SW480 (cell line): ENCODE measurements around the gene RBM28.
A peak's percentile ranks its signal among the peaks of the same experiment; 100 is the strongest.
"Not testable (repeated sequence)": the region's sequence is repeated elsewhere in the genome, so short reads cannot be mapped to it uniquely, and the experiment has no call there.

ENCODE experiments used
- DNase-seq: peaks from one replicate; pipeline ENCODE4 v3.0.0-alpha.2; 2016; ENCODE audit warnings: low spot score

The RBM28 gene

GRCh38 chr7:128347647-128348097 is 4.0 kb upstream of the RBM28 start:
- peak; percentile 48 for DNase-seq

DNA sequence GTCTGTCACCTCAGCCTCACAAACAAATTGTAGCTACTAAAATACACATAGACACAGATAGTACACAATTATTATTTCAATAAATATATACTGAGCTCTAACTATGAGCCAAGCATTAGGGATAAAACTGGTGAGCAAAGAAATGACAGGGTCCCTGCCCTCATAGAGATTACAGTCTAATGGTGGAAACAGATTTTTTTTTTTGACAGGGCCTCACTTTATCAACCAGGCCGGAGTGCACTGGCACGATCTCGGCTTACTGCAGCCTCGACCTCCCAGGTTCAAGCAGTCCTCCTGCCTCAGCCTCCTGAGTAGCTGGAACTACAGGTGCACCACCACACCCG is 695 bp upstream of the RBM28 start:
- DNase-seq, result no peak

DNA sequence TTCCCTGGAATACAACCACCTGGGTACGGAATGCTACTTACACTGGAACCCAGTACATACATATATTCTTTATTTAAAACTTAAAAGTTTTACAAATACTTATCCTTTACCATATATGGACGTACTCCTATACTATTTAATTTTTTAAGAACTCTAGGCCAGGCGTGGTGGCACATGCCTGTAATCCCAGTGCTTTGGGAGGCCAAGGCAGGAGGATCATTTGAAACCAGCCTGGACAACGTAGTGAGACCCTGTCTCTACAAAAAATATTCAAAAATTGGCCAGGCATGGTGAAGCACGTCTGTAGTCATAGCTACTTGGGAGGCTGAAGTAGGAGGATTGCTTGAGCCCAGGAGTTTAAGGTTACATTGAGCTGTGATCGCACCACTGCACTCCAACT is 2.0 kb downstream of the RBM28 start:
- DNase-seq, result no peak

DNA sequence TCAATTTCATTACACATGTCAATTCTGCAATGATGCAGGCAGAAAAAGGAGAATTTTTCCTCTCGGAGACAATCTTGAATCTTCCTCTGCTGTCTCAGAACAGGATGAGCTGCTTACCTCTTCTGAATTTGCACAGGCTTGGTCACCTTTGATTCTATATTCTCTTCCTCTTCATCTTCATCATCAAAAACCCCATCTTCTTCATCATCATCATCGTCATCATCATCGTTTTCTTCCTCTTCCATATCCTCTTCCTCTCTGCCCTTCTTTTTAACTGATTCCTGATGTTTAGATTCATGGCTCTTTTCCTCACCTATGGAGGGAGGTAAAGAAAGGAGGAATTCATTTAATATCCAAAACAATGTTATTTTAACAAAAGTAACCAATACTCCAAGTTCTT is 8.0 kb downstream of the RBM28 start:
- no peak for DNase-seq

DNA sequence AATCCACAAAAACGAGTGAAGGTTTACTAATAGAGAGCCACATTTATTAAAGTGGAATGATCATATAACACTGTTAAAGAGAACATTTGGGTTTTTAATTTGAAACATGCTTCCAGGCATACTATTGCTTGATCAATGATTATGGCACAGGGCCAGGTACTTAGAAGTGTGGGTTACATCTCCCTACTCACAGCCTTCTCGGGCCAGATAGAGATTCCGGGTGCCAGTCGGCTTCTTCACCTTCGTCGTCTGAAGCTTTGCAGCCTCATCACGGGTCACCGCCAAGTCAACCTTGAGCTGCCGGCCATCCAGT is 19.4 kb downstream of the RBM28 start:
- DNase-seq, result no peak

DNA sequence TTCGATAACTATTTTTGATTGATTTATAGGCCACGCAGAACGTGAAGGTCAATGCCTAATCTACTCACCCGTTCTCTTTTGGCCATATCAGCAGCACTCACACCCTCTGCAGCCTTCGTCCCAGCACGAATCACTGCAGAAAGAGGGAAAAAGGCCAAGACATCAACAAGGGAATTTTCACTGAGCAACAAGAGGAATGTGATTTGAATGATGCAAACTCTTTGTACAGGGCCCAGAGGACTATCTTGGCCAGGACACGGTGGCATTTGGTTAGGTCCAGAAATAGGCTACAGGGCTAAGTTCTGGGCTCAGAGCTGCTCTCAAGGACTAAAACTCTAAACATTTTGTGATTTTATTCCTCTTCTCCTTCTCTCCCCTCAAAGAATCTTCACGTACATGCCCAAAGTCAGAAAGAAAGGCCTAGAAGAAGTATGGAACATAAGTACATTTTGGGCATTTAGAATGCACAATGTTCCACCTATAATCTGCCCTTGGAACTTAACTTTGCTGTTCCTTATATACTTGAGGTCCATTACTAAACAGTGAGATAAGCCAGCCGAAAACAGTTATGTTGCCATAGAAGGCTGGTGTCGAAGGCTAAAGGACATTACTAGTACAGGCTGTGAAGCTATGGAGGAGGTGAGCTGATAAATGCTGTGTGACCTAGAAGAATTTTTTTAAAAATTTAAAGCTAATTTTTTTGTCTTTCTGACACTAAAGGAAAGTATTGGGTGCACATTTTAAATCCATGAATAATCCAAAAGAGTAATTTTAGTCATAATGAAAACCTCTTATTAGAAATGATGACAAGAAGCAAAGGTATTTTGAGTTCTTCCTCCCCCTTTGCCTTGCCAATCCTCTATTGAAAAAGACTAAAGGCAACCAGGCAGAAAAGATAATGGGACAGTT is 20.0 kb downstream of the RBM28 start:
- no peak for DNase-seq

GRCh38 chr7:128323040-128323439 is 20.7 kb downstream of the RBM28 start:
- DNase-seq, result no peak

DNA sequence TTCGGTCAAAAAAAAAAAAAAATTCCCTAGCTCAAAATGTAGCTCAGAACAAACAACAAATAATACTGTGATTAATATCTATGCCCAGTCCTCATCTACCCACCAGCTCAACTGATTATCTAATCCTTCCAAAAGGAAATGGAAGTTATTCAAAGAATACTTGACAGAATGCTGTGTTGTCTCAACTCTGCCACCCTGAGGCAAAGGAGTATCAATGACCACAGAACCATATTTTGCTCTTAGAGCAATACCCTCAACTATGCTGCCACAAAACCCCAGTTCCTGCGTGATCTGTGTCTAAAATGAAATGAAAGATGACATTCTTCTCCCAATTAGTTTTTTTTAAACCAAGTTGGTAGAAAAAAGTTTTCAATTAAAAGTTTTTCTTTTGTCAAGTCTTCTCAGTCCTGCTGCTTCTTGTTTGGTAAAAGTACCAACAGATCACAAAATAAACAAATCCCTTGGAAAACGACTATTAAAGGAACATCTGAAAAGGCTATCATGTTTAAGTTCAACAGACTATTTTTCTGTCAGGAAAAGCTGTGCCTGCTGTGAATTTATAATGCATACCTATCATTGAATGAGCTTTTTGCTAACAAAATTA is 21.6 kb downstream of the RBM28 start:
- DNase-seq, result peak; percentile 31

- no peak for DNase-seq
Observed at GRCh38 chr7:128321044-128321422, 22.7 kb downstream of the RBM28 start.

DNA sequence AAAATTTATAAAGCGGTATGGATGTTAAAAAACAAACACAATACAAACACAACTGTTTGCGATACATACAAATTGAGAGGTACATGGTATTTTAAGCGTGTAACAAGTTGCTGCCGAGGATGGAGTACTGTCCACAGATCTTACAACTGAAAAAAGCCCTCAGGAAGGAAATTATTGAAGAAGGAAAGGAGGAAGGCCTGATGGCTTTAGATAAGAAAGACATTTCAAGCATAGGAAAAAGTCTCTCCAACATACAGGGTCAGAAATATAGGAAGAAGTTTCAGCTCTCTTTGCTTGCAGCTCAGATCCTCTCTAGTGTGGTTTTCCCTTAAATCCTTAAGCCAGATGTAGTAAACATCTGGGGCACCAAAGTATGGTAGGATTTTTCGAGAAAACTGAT is 25.0 kb downstream of the RBM28 start:
- no peak for DNase-seq

- DNase-seq, result no peak
Observed at GRCh38 chr7:128311013-128311412, 32.7 kb downstream of the RBM28 start.

- no peak for DNase-seq
Observed at GRCh38 chr7:128310499-128310898, 33.2 kb downstream of the RBM28 start.

DNA sequence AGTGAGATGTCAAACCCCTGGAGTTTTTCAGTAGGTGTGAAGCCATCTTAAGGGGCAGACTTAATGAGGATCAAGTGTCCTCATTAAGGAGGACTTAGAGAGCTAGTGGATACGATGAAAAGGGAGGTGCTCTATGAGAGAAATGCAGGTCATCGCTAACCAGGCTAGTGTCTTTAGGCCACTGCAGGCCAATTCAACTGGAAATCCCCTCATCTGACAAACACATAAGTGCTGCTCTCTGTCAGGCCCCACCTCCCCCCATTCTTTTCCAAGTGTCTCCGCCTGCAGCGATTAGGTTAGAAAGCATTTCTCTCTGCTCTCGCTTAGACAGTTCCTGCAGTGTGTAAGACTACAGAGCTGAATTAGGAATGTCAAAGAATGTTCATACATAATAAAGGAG is 33.7 kb downstream of the RBM28 start:
- no peak for DNase-seq

- DNase-seq, result no peak
Observed at GRCh38 chr7:128309124-128309523, 34.6 kb downstream of the RBM28 start.

DNA sequence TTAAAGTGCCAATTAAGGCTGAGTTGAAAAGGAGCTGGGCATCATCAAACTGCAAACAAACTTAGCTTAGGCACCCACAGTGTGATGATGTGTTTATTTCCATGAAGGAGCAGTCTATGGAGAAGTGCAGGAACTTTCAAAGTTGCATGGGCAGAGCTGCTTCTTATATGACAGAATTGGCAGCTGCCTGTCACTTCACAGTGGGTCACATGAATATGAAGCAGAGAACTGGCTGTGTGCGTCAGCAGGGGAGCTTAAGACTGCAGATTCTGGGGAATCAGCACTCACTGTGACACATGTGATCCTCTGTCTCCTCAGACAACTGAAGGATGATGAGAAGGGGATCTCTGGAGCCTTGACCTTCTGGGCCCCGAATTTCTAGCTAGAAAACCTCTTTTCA is 36.6 kb downstream of the RBM28 start:
- DNase-seq, result no peak

DNA sequence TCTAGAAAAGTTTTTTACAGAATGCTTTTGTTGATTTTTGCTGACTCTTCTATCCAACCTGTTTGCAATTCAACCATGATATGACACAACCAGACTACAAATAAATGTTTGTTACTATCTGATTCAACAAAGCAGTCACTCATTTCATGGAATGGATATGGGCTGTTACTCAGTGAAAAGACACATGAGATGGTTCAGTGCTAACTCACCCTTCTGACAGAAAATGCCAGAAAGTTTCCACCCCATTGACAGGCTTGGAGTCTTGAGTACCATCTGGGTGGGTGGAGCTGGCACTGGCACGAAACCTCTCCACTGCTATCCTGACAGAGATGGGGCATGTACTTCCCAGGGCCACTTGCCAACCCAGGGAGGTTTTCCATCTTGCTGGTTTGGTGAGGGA is 39.5 kb downstream of the RBM28 start:
- no peak for DNase-seq

DNA sequence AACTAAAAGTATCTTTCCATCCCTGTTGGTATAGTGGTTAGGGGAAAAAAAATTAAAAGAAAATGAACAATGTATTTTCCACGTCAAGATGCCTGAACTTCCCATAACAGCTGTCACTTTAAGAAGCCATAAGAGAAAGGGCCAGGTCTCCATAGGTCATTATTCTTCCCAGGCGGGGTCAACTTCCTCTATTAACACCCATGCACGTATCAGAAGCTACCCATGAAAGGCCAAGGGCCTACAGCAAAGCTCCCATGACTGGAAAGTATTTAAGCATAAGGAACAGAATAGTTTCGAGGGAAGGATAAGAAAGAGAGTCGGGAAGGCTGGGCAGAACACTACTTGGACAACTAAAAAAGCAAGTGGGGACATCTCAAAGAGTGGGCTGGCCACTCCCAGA is 40.1 kb downstream of the RBM28 start:
- DNase-seq, result no peak

- no peak for DNase-seq
Observed at GRCh38 chr7:128303133-128303532, 40.6 kb downstream of the RBM28 start.

DNA sequence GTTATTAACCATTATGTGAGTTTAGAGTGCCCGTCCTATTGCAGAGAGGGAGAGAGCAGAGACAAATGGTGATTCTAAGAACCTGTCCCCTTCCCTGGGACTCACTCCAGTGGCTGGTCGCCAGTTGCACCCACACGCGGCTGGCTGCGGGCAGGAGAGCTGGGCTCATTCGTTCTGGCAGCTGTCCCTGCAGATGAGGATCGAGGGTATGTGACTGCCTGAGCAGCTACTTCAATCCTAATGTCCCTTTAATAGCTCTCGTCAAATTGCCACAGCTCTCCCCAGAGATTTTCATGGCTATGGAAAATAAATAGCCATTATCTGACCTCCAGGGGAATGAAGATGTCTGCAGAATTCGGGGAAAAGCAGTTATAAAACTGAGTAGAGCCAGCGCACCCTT is 41.6 kb downstream of the RBM28 start:
- DNase-seq, result no peak

DNA sequence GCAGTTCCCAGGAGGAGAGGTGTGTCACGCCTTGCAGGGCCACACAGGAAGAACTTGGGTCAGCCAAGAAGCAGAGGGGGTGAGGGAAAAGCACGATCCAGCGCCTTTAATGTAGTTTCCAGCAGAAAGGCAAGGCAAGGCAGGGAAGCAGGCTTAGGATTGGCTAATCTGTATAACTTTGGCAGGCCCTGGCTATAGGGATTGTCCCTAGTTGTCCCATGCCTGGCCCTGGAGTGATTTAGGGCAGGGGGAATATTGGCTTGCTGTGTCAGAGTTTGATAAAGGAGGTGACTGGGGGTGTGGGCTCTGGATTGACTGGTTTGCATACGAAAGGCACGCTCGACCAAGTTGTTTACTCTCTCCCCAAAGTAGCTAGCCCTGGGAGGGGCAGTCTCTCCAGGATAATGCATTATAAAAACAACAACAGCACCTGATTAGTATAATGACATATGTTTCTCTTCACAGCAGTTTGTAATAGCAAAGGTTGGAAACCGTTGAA is 44.5 kb downstream of the RBM28 start:
- DNase-seq, result no peak

- DNase-seq, result not testable (repeated sequence)
Observed at GRCh38 chr7:128298004-128298403, 45.7 kb downstream of the RBM28 start.

DNA sequence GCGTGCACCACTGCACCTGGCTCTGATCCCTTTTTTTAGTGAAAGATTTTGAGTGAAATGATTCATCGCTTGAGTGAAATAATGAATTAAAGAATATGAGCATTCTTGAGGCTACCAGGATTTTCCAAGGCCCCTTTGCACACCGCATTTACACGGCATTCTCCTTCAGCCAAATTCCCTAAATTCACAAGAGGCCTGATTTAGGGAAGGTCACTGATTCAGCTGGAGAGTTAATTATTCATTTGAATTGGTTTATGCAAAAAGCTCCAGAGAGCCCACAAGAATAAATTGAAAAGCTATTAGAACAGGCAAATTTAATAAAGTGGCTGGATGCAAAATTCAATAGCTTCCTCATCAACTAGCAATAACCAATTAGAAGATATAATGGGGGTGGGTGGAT is 56.2 kb downstream of the RBM28 start:
- no peak for DNase-seq

DNA sequence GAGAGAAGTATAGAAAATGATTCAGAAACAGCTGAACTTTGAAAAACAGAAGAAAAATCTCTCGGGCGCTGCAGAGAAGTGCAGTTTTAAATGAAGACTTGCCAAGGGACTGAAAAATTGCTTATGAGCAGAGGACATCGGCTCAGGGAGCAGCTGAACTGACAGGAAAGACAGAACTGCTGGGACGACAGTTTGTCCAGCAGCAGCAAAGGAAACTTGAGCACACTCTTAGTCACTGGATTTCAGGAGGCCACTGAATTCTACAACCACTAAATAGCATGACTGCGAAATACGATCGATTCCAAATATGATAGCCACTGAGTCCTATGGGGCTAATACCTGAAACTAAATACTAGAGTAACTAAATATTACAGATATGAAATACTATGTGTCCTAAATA is 59.6 kb downstream of the RBM28 start:
- DNase-seq, result no peak
